Osteoblast (primary cell): Measurements from ENCODE around the gene GBX1. TPM values are rescaled to one million over a fixed set of nuclear protein-coding genes. Genes with fewer than 3 reads are reported as not detected.

ENCODE experiments used
- DNase-seq: peaks from one replicate; pipeline ENCODE4 v3.0.0; 2011; ENCODE audit warnings: low spot score, mixed read lengths; ENCODE audit not compliant: insufficient read length; ENCODE audit errors: missing footprints
- H2AFZ ChIP-seq: 2 replicates; pipeline ENCODE4 v1.6.0; 2011; ENCODE audit warnings: mild to moderate bottlenecking, low read length
- H3K27ac ChIP-seq: 2 replicates; pipeline ENCODE4 v1.5.1; 2011; ENCODE audit warnings: mild to moderate bottlenecking, low read depth, low read length, moderate library complexity
- H3K27me3 ChIP-seq: 2 replicates; pipeline ENCODE4 v1.6.0; 2012; ENCODE audit warnings: mild to moderate bottlenecking, control low read depth, inconsistent platforms, low read length, moderate library complexity; ENCODE audit not compliant: insufficient read depth
- H3K36me3 ChIP-seq: 2 replicates; pipeline ENCODE4 v1.5.1; 2011; ENCODE audit warnings: mild to moderate bottlenecking, low read length, control low read depth, moderate library complexity; ENCODE audit not compliant: insufficient read depth
- H3K4me1 ChIP-seq: 2 replicates; pipeline ENCODE4 v1.5.1; 2011; ENCODE audit warnings: mild to moderate bottlenecking, low read length, control low read depth, moderate library complexity; ENCODE audit not compliant: insufficient read depth
- H3K4me2 ChIP-seq: 2 replicates; pipeline ENCODE4 v1.6.0; 2011; ENCODE audit warnings: mild to moderate bottlenecking, low read length; ENCODE audit not compliant: insufficient read depth
- H3K4me3 ChIP-seq: fragments of 200-600 bp; sonication (generic); 3 replicates; pipeline ENCODE4 v1.5.1; 2012; ENCODE audit warnings: mild to moderate bottlenecking, low read length, inconsistent platforms; ENCODE audit not compliant: insufficient read depth
- H3K79me2 ChIP-seq: 2 replicates; pipeline ENCODE4 v1.6.0; 2012; ENCODE audit warnings: mild to moderate bottlenecking, low read length, control low read depth, inconsistent platforms; ENCODE audit not compliant: insufficient read depth
- H3K9me3 ChIP-seq: 2 replicates; pipeline ENCODE4 v1.5.1; 2011; ENCODE audit warnings: low read depth, low read length, control low read depth
- H4K20me1 ChIP-seq: 2 replicates; pipeline ENCODE4 v1.6.0; 2012; ENCODE audit warnings: mild to moderate bottlenecking, low read length, control low read depth; ENCODE audit not compliant: insufficient read depth
- CTCF ChIP-seq: IDR thresholded peaks from 2 replicates; pipeline ENCODE4 v1.5.1; 2011; ENCODE audit warnings: mild to moderate bottlenecking, low read depth, low read length, moderate library complexity; ENCODE audit errors: extremely low read depth
- total RNA-seq: library from RNA; depleted of rRNA; stranded (reverse); fragments of >200 nt; gene quantifications from 2 replicates; pipeline ENCODE4 v1.2.3, GENCODE V29; 2012

The GBX1 gene
- total RNA-seq, 1 donor = not detected

DNA sequence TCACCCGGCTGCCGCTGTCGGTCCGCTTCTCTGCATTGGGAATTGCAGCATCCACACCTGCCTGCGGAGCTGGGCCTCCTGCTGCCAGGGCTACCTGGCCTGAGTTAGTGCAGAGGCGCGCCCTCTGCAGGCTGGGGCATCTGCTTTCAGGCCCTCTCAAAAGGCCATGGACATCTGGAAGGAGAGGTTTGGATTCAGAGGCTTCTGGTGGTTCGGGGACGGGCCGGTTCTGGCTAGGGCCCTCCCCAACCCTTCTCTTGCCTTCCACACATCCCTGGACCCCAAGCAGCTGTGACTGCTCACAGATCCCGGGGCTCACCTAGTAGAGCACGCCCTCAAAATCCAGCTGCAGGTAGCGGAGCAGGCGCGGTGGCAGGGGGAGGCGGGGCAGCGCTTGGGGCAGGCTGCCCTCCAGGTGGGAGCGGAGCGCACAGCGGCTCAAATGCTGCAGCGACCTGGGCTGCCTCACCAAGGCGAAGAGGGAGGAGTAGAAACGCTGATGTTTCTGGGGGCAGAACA lies 8.4 kb upstream of the GBX1 start:
- Histone ChIP-seq H3K27ac (no peak overlapping the region), H3K4me1 (no peaks in the 10 kb centered on the region), H2AFZ (no peak overlapping the region), H3K79me2 (no peaks in the 10 kb centered on the region), H3K36me3 (no peaks in the 10 kb centered on the region), H3K9me3 (no peaks in the 10 kb centered on the region), H3K4me3 (no peak overlapping the region), H3K27me3 (peaks cover 64% of the 10 kb centered on the region), H3K4me2 (no peak overlapping the region), H4K20me1 (peaks cover 3% of the 10 kb centered on the region)
- no peak for DNase-seq
- TF ChIP-seq CTCF = no peak

DNA sequence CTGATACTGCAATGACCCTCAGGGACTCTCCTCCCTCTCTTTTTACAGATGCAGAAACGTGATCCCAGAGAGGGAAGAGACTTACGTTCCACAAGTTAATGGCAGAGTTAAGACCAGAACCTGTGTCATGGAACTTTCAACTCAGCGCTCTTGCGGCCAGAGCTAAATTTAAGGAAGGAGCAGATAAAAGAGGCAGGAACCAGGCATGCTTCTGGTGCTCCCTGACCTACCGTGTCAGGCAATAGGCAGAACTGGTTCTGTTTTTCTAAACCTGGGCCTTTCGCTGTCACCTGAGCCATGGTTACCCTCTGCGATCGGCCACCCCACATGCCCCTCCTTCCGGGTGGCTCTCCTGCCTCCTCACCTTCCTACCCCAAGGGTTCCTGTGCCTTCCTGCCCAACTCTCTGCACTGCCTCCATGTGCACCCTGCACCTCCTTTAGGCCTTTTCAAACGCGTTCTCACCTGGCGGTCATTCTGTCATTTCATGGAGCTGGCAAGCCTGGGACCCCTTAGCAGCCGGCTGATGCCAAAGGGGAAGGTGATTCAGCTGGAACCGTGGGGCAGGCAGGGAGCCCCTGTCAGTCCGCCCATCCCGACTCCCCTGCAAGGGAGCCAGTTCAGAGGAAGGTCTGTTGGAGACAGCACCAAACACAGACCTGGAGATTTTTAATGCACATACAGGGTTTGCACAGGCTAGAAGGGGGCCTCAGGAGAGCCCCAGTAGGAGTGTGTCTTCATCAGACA lies 7.7 kb upstream of the GBX1 start:
- TF ChIP-seq CTCF = no peak
- Histone ChIP-seq H3K4me3 (no peak overlapping the region), H3K4me1 (no peaks in the 10 kb centered on the region), H3K79me2 (no peaks in the 10 kb centered on the region), H4K20me1 (peaks cover 3% of the 10 kb centered on the region), H3K27me3 (peaks cover 66% of the 10 kb centered on the region), H2AFZ (no peak overlapping the region), H3K9me3 (no peaks in the 10 kb centered on the region), H3K36me3 (no peaks in the 10 kb centered on the region), H3K27ac (no peak overlapping the region), H3K4me2 (no peak overlapping the region)
- no peak for DNase-seq

- Histone ChIP-seq H3K27ac (no peak overlapping the region), H3K4me2 (no peak overlapping the region), H4K20me1 (peaks cover 3% of the 10 kb centered on the region), H2AFZ (no peak overlapping the region), H3K36me3 (no peaks in the 10 kb centered on the region), H3K9me3 (no peaks in the 10 kb centered on the region), H3K4me3 (no peak overlapping the region), H3K79me2 (no peaks in the 10 kb centered on the region), H3K4me1 (no peaks in the 10 kb centered on the region), H3K27me3 (peaks cover 67% of the 10 kb centered on the region)
- DNase-seq = peak; percentile 86
- no peak for TF ChIP-seq CTCF
These were observed 7.0 kb upstream of the GBX1 start for GRCh38 chr7:151174246-151175046.
